Activated CD4-positive, alpha-beta memory T cell treated with anti-CD3 and anti-CD28 coated beads for 36 hours (primary cell): ENCODE measurements around the gene FBXO47. TPM values are rescaled to one million over a fixed set of nuclear protein-coding genes. Genes with fewer than 3 reads are reported as not detected.
A peak's percentile ranks its signal among the peaks of the same experiment; 100 is the strongest.
"Not testable (repeated sequence)": the region's sequence is repeated elsewhere in the genome, so short reads cannot be mapped to it uniquely, and the experiment has no call there.

ENCODE experiments used
- CTCF ChIA-PET: fragments of 350-600 bp; sonication (Branson Sonifier 250); formaldehyde crosslinking; loops from one replicate; lab custom pipeline; 2021; ENCODE audit warnings: antibody characterized with exemption, inconsistent platforms; lab: Charles Lee
- POLR2A ChIA-PET: fragments of 350-600 bp; sonication (Branson Sonifier 250); formaldehyde crosslinking; loops from one replicate; lab custom pipeline; 2021; ENCODE audit warnings: antibody characterized with exemption; lab: Charles Lee
- DNase-seq: peaks from one replicate; pipeline ENCODE4 v3.0.0-alpha.2; 2020
- H3K27ac Mint-ChIP-seq: one replicate; pipeline ENCODE4 v1.8.0; 2021; ENCODE audit warnings: mixed read lengths
- H3K27me3 Mint-ChIP-seq: one replicate; pipeline ENCODE4 v1.8.0; 2021; ENCODE audit warnings: mixed read lengths
- H3K36me3 Mint-ChIP-seq: one replicate; pipeline ENCODE4 v1.8.0; 2021; ENCODE audit warnings: mixed read lengths
- H3K4me1 Mint-ChIP-seq: one replicate; pipeline ENCODE4 v1.8.0; 2021; ENCODE audit warnings: low read depth, mixed read lengths
- H3K4me3 Mint-ChIP-seq: one replicate; pipeline ENCODE4 v1.8.0; 2021; ENCODE audit warnings: mild to moderate bottlenecking, mixed read lengths
- H3K9me3 Mint-ChIP-seq: one replicate; pipeline ENCODE4 v1.8.0; 2021; ENCODE audit warnings: mixed read lengths
- intact Hi-C: fragments of 100-400 bp; cut with micrococcal nuclease; formaldehyde crosslinking; loops from one replicate; pipeline ENCODE4 v1.15.1; 2023
- total RNA-seq, 2 experiments: library from RNA; stranded (reverse); gene quantifications; one replicate each; pipeline ENCODE4 v1.2.3, GENCODE V29; 2021

Gene FBXO47
- total RNA-seq, 2 experiments from 2014 or later: not detected

GRCh38 chr17:39001703-39002637 lies 34.8 kb upstream of the FBXO47 start:
- Mint-ChIP-seq H3K27me3 (no peaks in the 10 kb centered on the region), H3K4me1 (peaks cover 23% of the 10 kb centered on the region), H3K36me3 (peaks cover 1% of the 10 kb centered on the region), H3K9me3 (peaks cover 10% of the 10 kb centered on the region), H3K27ac (peak overlapping the region; percentile 16), H3K4me3 (no peak overlapping the region)
- POLR2A ChIA-PET: no interaction called here
- CTCF ChIA-PET: interaction anchor here (0.6 kb wide), 1 partner anchor 17 kb away, joined by 3 read pairs; no protein-coding TSS in a partner anchor
- intact Hi-C loops: no loop called here
- peak; percentile 24 for DNase-seq

GRCh38 chr17:39000021-39000601 lies 32.9 kb upstream of the FBXO47 start:
- H3K4me1 Mint-ChIP-seq: peaks cover 23% of the 10 kb centered on the region
- DNase-seq: no peak
- H3K4me3 Mint-ChIP-seq: no peak overlapping the region
- no peak overlapping the region for H3K27ac Mint-ChIP-seq
- H3K36me3 Mint-ChIP-seq: peaks cover 3% of the 10 kb centered on the region
- ChIA-PET POLR2A (no interaction called here), CTCF (interaction anchor here (0.8 to 1.1 kb wide), 2 partner anchors 17 to 174 kb away, joined by 3 to 6 read pairs; no protein-coding TSS in a partner anchor)
- H3K27me3 Mint-ChIP-seq: peaks cover 1% of the 10 kb centered on the region
- intact Hi-C loops: no loop called here
- peaks cover 22% of the 10 kb centered on the region for H3K9me3 Mint-ChIP-seq

GRCh38 chr17:38996660-38997337 lies 29.6 kb upstream of the FBXO47 start:
- Mint-ChIP-seq H3K9me3 (peaks cover 22% of the 10 kb centered on the region), H3K4me3 (no peak overlapping the region), H3K36me3 (peaks cover 3% of the 10 kb centered on the region), H3K27ac (no peak overlapping the region), H3K27me3 (peaks cover 1% of the 10 kb centered on the region), H3K4me1 (peaks cover 3% of the 10 kb centered on the region)
- ChIA-PET POLR2A (no interaction called here), CTCF (interaction anchor here (2.8 kb wide), 1 partner anchor 14 kb away, joined by 11 read pairs; no protein-coding TSS in a partner anchor)
- DNase-seq: no peak
- intact Hi-C loops: loop anchor here (10.0 kb wide), 1 partner anchor 58 kb away; no protein-coding TSS in a partner anchor

GRCh38 chr17:38994026-38994425 lies 26.8 kb upstream of the FBXO47 start:
- Mint-ChIP-seq H3K9me3 (peaks cover 22% of the 10 kb centered on the region), H3K4me1 (no peaks in the 10 kb centered on the region), H3K27me3 (peaks cover 1% of the 10 kb centered on the region), H3K4me3 (no peak overlapping the region), H3K36me3 (peaks cover 3% of the 10 kb centered on the region), H3K27ac (no peak overlapping the region)
- CTCF ChIA-PET: interaction anchor here (1.0 to 2.8 kb wide), 3 partner anchors 9 to 171 kb away, joined by 3 to 11 read pairs (median 3); no protein-coding TSS in a partner anchor
- DNase-seq: no peak
- POLR2A ChIA-PET: no interaction called here
- intact Hi-C loops: loop anchor here (10.0 kb wide), 1 partner anchor 61 kb away; no protein-coding TSS in a partner anchor

GRCh38 chr17:38984666-38985065 lies 17.5 kb upstream of the FBXO47 start:
- Mint-ChIP-seq H3K4me3 (no peak overlapping the region), H3K27ac (no peak overlapping the region), H3K4me1 (peaks cover 3% of the 10 kb centered on the region), H3K27me3 (peaks cover 1% of the 10 kb centered on the region), H3K36me3 (no peaks in the 10 kb centered on the region), H3K9me3 (no peaks in the 10 kb centered on the region)
- no peak for DNase-seq
- CTCF ChIA-PET: interaction anchor here (0.6 to 7.2 kb wide), 11 partner anchors 9 to 260 kb away, joined by 3 to 227 read pairs (median 3); partner anchors contain the start of genes ARL5C and PLXDC1
- POLR2A ChIA-PET: no interaction called here
- intact Hi-C loops: loop anchor here (10.0 kb wide), 1 partner anchor 250 kb away; no protein-coding TSS in a partner anchor

GRCh38 chr17:38982858-38983746 lies 15.9 kb upstream of the FBXO47 start:
- H3K27me3 Mint-ChIP-seq: peaks cover 1% of the 10 kb centered on the region
- H3K9me3 Mint-ChIP-seq: no peaks in the 10 kb centered on the region
- intact Hi-C loops: loop anchor here (1.0 to 10.0 kb wide), 4 partner anchors 110 to 252 kb away; no protein-coding TSS in a partner anchor
- H3K4me1 Mint-ChIP-seq: peaks cover 3% of the 10 kb centered on the region
- no peaks in the 10 kb centered on the region for H3K36me3 Mint-ChIP-seq
- POLR2A ChIA-PET: interaction anchor here (0.6 to 1.2 kb wide), 2 partner anchors 169 to 170 kb away, joined by 3 read pairs; partner anchors contain the start of gene PLXDC1
- peak; percentile 50 for DNase-seq
- CTCF ChIA-PET: interaction anchor here (0.6 to 7.2 kb wide), 73 partner anchors 9 to 425 kb away, joined by 3 to 227 read pairs (median 5); partner anchors contain the start of genes ARL5C, FBXO47, LASP1 and LASP1NB
- H3K27ac Mint-ChIP-seq: peak overlapping the region; percentile 11
- no peak overlapping the region for H3K4me3 Mint-ChIP-seq

- Mint-ChIP-seq H3K27ac (no peak overlapping the region), H3K27me3 (peaks cover 1% of the 10 kb centered on the region), H3K9me3 (no peaks in the 10 kb centered on the region), H3K36me3 (no peaks in the 10 kb centered on the region), H3K4me1 (peaks cover 3% of the 10 kb centered on the region), H3K4me3 (no peak overlapping the region)
- POLR2A ChIA-PET: no interaction called here
- intact Hi-C loops: loop anchor here (2.0 to 10.0 kb wide), 2 partner anchors 111 to 253 kb away; no protein-coding TSS in a partner anchor
- CTCF ChIA-PET: interaction anchor here (0.6 to 7.2 kb wide), 8 partner anchors 10 to 1140 kb away, joined by 3 to 227 read pairs (median 32); partner anchors contain the start of genes ARL5C and PLXDC1
- DNase-seq: no peak
Measured at GRCh38 chr17:38981636-38982035, 14.4 kb upstream of the FBXO47 start.

- CTCF ChIA-PET: interaction anchor here (0.7 to 7.2 kb wide), 4 partner anchors 172 to 255 kb away, joined by 4 to 227 read pairs (median 62); partner anchors contain the start of genes ARL5C and PLXDC1
- Mint-ChIP-seq H3K4me1 (peaks cover 4% of the 10 kb centered on the region), H3K36me3 (no peaks in the 10 kb centered on the region)
Measured at GRCh38 chr17:38980490-38981217, 13.5 kb upstream of the FBXO47 start.

GRCh38 chr17:38978180-38978579 lies 11.0 kb upstream of the FBXO47 start:
- CTCF ChIA-PET: interaction anchor here (0.6 to 1.0 kb wide), 2 partner anchors 53 to 192 kb away, joined by 4 read pairs; partner anchors contain the start of gene LASP1NB
- Mint-ChIP-seq H3K36me3 (no peaks in the 10 kb centered on the region), H3K4me3 (no peak overlapping the region), H3K27me3 (peaks cover 1% of the 10 kb centered on the region), H3K27ac (no peak overlapping the region), H3K9me3 (no peaks in the 10 kb centered on the region), H3K4me1 (peaks cover 3% of the 10 kb centered on the region)
- intact Hi-C loops: no loop called here
- POLR2A ChIA-PET: no interaction called here
- no peak for DNase-seq

More at GRCh38 chr17:38980490-38981217, 13.5 kb upstream of the FBXO47 start:
- Mint-ChIP-seq H3K9me3 (no peaks in the 10 kb centered on the region), H3K27me3 (peaks cover 1% of the 10 kb centered on the region), H3K4me3 (no peak overlapping the region), H3K27ac (no peak overlapping the region)
- no peak for DNase-seq
- intact Hi-C loops: loop anchor here (10.0 kb wide), 1 partner anchor 254 kb away; no protein-coding TSS in a partner anchor
- POLR2A ChIA-PET: no interaction called here

- H3K4me1 Mint-ChIP-seq, H3K4me3 Mint-ChIP-seq, CTCF ChIA-PET, intact Hi-C loops, POLR2A ChIA-PET, H3K27ac Mint-ChIP-seq, H3K9me3 Mint-ChIP-seq, H3K27me3 Mint-ChIP-seq, DNase-seq, H3K36me3 Mint-ChIP-seq: not testable (repeated sequence)
Measured at GRCh38 chr17:38976187-38976551, 9.0 kb upstream of the FBXO47 start.
